GM06990 (cell line): ENCODE results near the gene RELN.

ENCODE experiments used
- DNase-seq: peaks from one replicate; pipeline ENCODE4 v3.0.0-alpha.2; 2011; ENCODE audit not compliant: insufficient read length; ENCODE audit errors: extremely low read depth
- H3K27me3 ChIP-seq: replicated peaks from 2 replicates; pipeline ENCODE4 v1.6.0; 2011; ENCODE audit warnings: low read length; ENCODE audit not compliant: control insufficient read depth, insufficient read depth
- H3K36me3 ChIP-seq: 2 replicates; pipeline ENCODE4 v1.5.1; 2011; ENCODE audit warnings: low read length; ENCODE audit not compliant: control insufficient read depth, insufficient read depth
- H3K4me3 ChIP-seq: replicated peaks from 2 replicates; pipeline ENCODE4 v1.5.1; 2011; ENCODE audit warnings: low read depth, mild to moderate bottlenecking, control low read depth, low read length
- TF ChIP-seq, protein P1 (sequence below): IDR thresholded peaks from 2 replicates; pipeline ENCODE4 v1.5.1; 2011; ENCODE audit warnings: low read length, control low read depth, mild to moderate bottlenecking, inconsistent platforms; ENCODE audit not compliant: insufficient read depth, poor library complexity, severe bottlenecking

The RELN gene

DNA sequence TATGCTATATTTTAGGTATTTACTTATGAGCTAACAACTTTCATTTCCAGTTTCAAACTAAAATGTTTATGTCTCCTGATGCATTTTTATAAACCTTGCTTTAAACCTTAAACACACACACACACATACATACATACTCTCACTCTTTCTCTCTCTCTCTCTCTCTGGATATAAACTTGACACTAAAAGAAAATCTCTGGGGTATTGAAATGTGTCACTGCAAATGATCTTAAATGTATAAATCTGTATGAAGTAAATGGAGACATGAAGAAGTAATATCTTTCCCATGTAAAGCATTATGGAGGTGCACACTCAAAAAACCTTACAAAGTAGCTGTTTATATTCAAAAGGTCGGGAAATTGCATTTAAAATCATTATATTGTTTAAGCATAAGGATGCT, 37.0 kb downstream of the RELN start:
- Histone ChIP-seq H3K4me3 (no peak overlapping the region), H3K36me3 (no peaks in the 10 kb centered on the region), H3K27me3 (no peaks in the 10 kb centered on the region)
- TF ChIP-seq, protein P1, sequence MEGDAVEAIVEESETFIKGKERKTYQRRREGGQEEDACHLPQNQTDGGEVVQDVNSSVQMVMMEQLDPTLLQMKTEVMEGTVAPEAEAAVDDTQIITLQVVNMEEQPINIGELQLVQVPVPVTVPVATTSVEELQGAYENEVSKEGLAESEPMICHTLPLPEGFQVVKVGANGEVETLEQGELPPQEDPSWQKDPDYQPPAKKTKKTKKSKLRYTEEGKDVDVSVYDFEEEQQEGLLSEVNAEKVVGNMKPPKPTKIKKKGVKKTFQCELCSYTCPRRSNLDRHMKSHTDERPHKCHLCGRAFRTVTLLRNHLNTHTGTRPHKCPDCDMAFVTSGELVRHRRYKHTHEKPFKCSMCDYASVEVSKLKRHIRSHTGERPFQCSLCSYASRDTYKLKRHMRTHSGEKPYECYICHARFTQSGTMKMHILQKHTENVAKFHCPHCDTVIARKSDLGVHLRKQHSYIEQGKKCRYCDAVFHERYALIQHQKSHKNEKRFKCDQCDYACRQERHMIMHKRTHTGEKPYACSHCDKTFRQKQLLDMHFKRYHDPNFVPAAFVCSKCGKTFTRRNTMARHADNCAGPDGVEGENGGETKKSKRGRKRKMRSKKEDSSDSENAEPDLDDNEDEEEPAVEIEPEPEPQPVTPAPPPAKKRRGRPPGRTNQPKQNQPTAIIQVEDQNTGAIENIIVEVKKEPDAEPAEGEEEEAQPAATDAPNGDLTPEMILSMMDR: no peak
- DNase-seq: no peak

GRCh38 chr7:103951311-103951710, 38.1 kb downstream of the RELN start:
- DNase-seq: no peak
- Histone ChIP-seq H3K4me3 (no peak overlapping the region), H3K27me3 (no peaks in the 10 kb centered on the region), H3K36me3 (no peaks in the 10 kb centered on the region)
- TF ChIP-seq, protein P1: no peak

GRCh38 chr7:103949374-103949773, 40.1 kb downstream of the RELN start:
- Histone ChIP-seq H3K36me3 (no peaks in the 10 kb centered on the region), H3K27me3 (no peaks in the 10 kb centered on the region), H3K4me3 (no peak overlapping the region)
- TF ChIP-seq, protein P1: no peak
- DNase-seq: no peak

DNA sequence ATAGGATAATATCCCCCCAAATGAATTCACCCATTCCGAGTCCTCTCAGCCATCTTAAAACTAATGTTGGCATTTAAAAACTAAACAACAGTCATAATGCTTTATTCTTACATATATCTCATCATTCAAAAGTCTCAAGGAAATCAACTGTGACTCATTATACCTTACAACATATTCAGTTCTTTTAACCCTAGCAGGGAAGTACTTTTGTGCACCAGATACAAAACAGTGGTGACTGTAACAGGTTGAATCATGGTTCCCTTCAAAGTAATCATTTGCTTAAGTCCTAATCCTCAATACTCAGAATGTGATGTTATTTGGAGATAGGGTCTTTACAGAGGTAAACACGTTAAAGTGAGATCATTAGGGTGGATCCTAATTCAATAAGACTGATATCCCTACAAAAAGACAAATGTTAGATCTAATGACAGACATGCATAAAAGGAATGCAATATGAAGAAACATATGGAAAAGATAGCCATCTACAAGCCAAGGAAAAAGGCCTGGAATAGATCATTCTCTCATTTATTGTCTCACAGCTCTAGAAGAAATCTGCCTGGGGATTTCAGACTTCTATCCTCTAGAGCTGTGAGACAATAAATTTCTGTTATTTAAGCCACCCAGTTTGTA, 42.3 kb downstream of the RELN start:
- no peak for DNase-seq
- Histone ChIP-seq H3K36me3 (no peaks in the 10 kb centered on the region), H3K4me3 (no peak overlapping the region), H3K27me3 (no peaks in the 10 kb centered on the region)
- TF ChIP-seq, protein P1: no peak

DNA sequence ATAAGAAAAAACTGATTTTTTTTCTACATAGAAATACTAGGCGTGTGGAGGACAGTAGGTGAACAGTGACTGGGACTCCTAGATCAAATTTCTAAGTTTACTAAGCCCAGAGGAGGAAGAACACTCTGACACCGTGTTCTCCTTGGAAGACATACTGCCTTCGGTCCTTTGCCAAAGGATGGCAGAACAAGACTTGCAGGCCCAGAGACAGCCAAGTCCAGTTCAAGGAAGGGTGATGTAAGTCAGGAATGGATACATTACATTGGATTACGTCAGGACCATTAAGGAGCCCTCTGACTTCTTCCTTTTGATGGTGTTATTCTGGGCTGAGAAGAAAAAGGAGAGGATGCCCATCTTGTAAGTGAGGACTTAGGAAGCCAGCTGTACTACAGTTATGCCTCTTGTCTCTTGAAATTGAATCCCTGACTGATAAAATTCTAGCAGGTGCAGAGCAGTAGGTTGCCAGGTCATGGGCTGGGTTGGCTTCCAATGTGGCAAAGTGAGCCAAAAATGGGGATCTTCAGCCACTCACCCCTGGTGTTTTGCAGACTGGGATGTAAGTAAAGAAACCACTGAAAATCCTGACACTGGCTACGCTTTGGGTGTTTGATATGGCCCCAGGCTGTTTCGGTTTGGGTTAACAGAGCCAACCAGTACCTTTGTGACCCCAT, 45.1 kb downstream of the RELN start:
- Histone ChIP-seq H3K36me3 (no peaks in the 10 kb centered on the region), H3K4me3 (no peak overlapping the region), H3K27me3 (no peaks in the 10 kb centered on the region)
- TF ChIP-seq, protein P1: no peak
- no peak for DNase-seq
